Measurements from ENCODE around the gene ADCK1.

DNA sequence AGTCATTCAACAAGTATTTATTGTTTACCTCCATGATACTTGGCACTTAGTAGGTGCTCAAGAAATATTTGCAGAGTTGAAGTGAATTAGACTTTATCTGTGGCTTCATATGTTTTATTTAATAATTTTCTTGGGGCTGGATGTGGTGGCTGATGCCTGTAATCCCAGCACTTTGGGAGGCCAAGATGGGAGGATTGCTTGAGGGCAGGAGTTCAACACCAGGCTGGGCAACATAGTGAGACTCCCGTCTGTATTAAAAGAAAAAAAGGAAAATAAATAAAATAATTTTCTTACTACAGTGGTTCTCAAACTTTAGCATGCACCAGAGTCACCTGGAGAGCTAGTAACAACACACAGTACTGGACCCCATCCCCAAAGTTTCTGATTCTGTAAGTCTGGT, 905 bp downstream of the ADCK1 start:
- TF ChIP-seq JUN (IDR thresholded peaks at IDR 0.05; ENCODE audit: borderline replicate concordance, insufficient read depth, insufficient read length, low read depth) (no peak), POLR2A (IDR thresholded peaks at IDR 0.05; ENCODE audit: low read depth, low read length) (no peak), POLR2AphosphoS5 (IDR thresholded peaks at IDR 0.05; ENCODE audit: insufficient read depth, low read depth, low read length) (no peak)
- TF ChIP-seq, protein P1, sequence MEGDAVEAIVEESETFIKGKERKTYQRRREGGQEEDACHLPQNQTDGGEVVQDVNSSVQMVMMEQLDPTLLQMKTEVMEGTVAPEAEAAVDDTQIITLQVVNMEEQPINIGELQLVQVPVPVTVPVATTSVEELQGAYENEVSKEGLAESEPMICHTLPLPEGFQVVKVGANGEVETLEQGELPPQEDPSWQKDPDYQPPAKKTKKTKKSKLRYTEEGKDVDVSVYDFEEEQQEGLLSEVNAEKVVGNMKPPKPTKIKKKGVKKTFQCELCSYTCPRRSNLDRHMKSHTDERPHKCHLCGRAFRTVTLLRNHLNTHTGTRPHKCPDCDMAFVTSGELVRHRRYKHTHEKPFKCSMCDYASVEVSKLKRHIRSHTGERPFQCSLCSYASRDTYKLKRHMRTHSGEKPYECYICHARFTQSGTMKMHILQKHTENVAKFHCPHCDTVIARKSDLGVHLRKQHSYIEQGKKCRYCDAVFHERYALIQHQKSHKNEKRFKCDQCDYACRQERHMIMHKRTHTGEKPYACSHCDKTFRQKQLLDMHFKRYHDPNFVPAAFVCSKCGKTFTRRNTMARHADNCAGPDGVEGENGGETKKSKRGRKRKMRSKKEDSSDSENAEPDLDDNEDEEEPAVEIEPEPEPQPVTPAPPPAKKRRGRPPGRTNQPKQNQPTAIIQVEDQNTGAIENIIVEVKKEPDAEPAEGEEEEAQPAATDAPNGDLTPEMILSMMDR (IDR thresholded peaks at IDR 0.05; ENCODE audit: extremely low read depth in 1 of 2, insufficient read depth in 1 of 2, low read depth in 1 of 2, low read length in 2 of 2), result no peak
